GM12878 (cell line): ENCODE results near the gene LIF. TPM values are rescaled to one million over a fixed set of nuclear protein-coding genes. Genes with fewer than 3 reads are reported as not detected.

Source experiments
- ATAC-seq: fragments of 200-7000 bp; cut with Tn5 transposase; 3 replicates; pipeline ENCODE4 v1.9.1; 2020; ENCODE audit warnings: mild to moderate bottlenecking, moderate library complexity
- BruUV-seq: library from RNA; stranded (reverse); fragments of 400-500 nt; replicated peaks from 2 replicates; lab custom pipeline; 2021; lab: Mats Ljungman, UMichigan
- CTCF ChIA-PET: fragments of 300-600 bp; sonication (Branson Sonifier 250); formaldehyde crosslinking; extraction: SDS; loops from one replicate; lab custom pipeline; 2021; ENCODE audit warnings: inconsistent platforms; lab: Yijun Ruan, JAX
- POLR2A ChIA-PET: fragments of 350-600 bp; formaldehyde crosslinking; extraction: SDS; loops from one replicate; lab custom pipeline; 2021; ENCODE audit warnings: inconsistent platforms; lab: Charles Lee
- RAD21 ChIA-PET: fragments of 300-600 bp; sonication (Branson Sonifier 250); formaldehyde crosslinking; loops from one replicate; lab custom pipeline; 2023; ENCODE audit warnings: antibody characterized with exemption; ENCODE audit not compliant: unreplicated experiment; lab: Charles Lee
- SMC1A ChIA-PET: fragments of 300-600 bp; sonication (Branson Sonifier 250); formaldehyde crosslinking; loops from one replicate; lab custom pipeline; 2023; ENCODE audit not compliant: unreplicated experiment, uncharacterized antibody; lab: Charles Lee
- DNase-seq: peaks from one replicate; pipeline ENCODE4 v3.0.0-alpha.2; 2011; ENCODE audit warnings: low read depth, low spot score
- FAIRE-seq: peaks from 3 replicates; lab custom pipeline; 2011; peaks lifted over from hg19 to GRCh38; lab: Jason Lieb, UNC
- H2AFZ ChIP-seq: 2 replicates; pipeline ENCODE4 v1.6.0; 2011; ENCODE audit warnings: low read depth, low read length, control low read depth; ENCODE audit not compliant: control insufficient read depth
- H3K27ac ChIP-seq: 2 replicates; pipeline ENCODE4 v1.5.1; 2011; ENCODE audit warnings: control low read depth; ENCODE audit not compliant: control insufficient read depth, insufficient read depth
- H3K27me3 ChIP-seq, 2 experiments: replicated peaks in 1 of 2; 2 replicates each; pipeline versions ENCODE4 v1.6.0 to v1.6.1; 2011; ENCODE audit warnings: low read length in 1 of 2; ENCODE audit not compliant: control insufficient read depth in 2 of 2, insufficient read depth in 2 of 2
- H3K36me3 ChIP-seq, 2 experiments: 2 replicates each; pipeline ENCODE4 v1.5.1; 2011; ENCODE audit warnings: low read length in 1 of 2; ENCODE audit not compliant: control insufficient read depth in 2 of 2, insufficient read depth in 2 of 2
- H3K4me1 ChIP-seq: 2 replicates; pipeline ENCODE4 v1.6.1; 2011; ENCODE audit warnings: mild to moderate bottlenecking, low read length, moderate library complexity, mixed read lengths; ENCODE audit not compliant: control insufficient read depth, insufficient read depth
- H3K4me2 ChIP-seq: 2 replicates; pipeline ENCODE4 v1.6.0; 2011; ENCODE audit warnings: control low read depth; ENCODE audit not compliant: control insufficient read depth, insufficient read depth
- H3K4me3 ChIP-seq: fragments of 200-600 bp; sonication (generic); 2 replicates; pipeline ENCODE4 v1.5.1; 2016
- H3K79me2 ChIP-seq: 2 replicates; pipeline ENCODE4 v1.6.0; 2011; ENCODE audit warnings: low read length; ENCODE audit not compliant: control insufficient read depth, insufficient read depth
- H3K9ac ChIP-seq: 2 replicates; pipeline ENCODE4 v1.8.0; 2011; ENCODE audit warnings: low read length, control low read depth, mixed read lengths; ENCODE audit not compliant: control insufficient read depth, insufficient read depth
- H3K9me3 ChIP-seq: replicated peaks from 3 replicates; pipeline ENCODE4 v1.5.1; 2011; ENCODE audit warnings: mild to moderate bottlenecking, low read length; ENCODE audit not compliant: control insufficient read depth, insufficient read depth
- H4K20me1 ChIP-seq: 2 replicates; pipeline ENCODE4 v1.6.0; 2011; ENCODE audit not compliant: control insufficient read depth, insufficient read depth
- ASH2L ChIP-seq: fragments of 300-600, 200-600 bp; sonication (generic); IDR thresholded peaks from 2 replicates; pipeline ENCODE4 v1.6.1; 2017; ENCODE audit warnings: low read depth, mild to moderate bottlenecking, borderline replicate concordance
- FOS ChIP-seq: IDR thresholded peaks from 3 replicates; pipeline ENCODE4 v1.6.1; 2011; ENCODE audit warnings: borderline replicate concordance; ENCODE audit not compliant: insufficient read length; ENCODE audit errors: extremely low read depth
- IKZF2 ChIP-seq, 2 experiments: fragments of 450-650 bp; IDR thresholded peaks; 2 replicates each; pipeline ENCODE4 v1.6.1; 2017; ENCODE audit warnings: mild to moderate bottlenecking in 2 of 2, moderate library complexity in 2 of 2
- MTA2 ChIP-seq: fragments of 450-650 bp; IDR thresholded peaks from 2 replicates; pipeline ENCODE4 v1.6.1; 2016; ENCODE audit warnings: low read depth, mild to moderate bottlenecking, moderate library complexity
- PAX5 ChIP-seq: IDR thresholded peaks from 2 replicates; pipeline ENCODE4 v1.6.1; 2011; ENCODE audit warnings: low read depth, low read length, borderline replicate concordance
- POLR2AphosphoS2 ChIP-seq: IDR thresholded peaks from 2 replicates; pipeline ENCODE4 v1.6.1; 2011; ENCODE audit warnings: low read depth, mild to moderate bottlenecking, low read length, improper control_type of control experiment, moderate library complexity
- SREBF2 ChIP-seq: IDR thresholded peaks from 2 replicates; pipeline ENCODE4 v1.6.1; 2012; ENCODE audit warnings: mild to moderate bottlenecking, low read length
- TCF3 ChIP-seq: IDR thresholded peaks from 2 replicates; pipeline ENCODE4 v1.6.1; 2012; ENCODE audit warnings: low read depth, mild to moderate bottlenecking, low read length, borderline replicate concordance; ENCODE audit not compliant: insufficient read depth
- TCF7 ChIP-seq: IDR thresholded peaks from 2 replicates; pipeline ENCODE4 v1.6.1; 2014; ENCODE audit warnings: antibody characterized with exemption, borderline replicate concordance
- ZNF24 ChIP-seq: fragments of 450-650 bp; IDR thresholded peaks from 2 replicates; pipeline ENCODE4 v1.6.1; 2017; ENCODE audit warnings: antibody characterized with exemption, mild to moderate bottlenecking
- ZSCAN29 ChIP-seq: fragments of 450-650 bp; IDR thresholded peaks from 2 replicates; pipeline ENCODE4 v1.6.1; 2017; ENCODE audit warnings: mild to moderate bottlenecking, moderate library complexity
- WGBS: methylation state at CpG from one replicate; pipeline ENCODE4 v1.1.6; 2016; ENCODE audit warnings: low lambda C conversion rate; ENCODE audit not compliant: insufficient replicate concordance, insufficient coverage; ENCODE audit errors: missing lambda C conversion rate; 5-methylcytosine and 5-hydroxymethylcytosine counted together
- in situ Hi-C: fragments of 300-500 bp; cut with MboI; formaldehyde crosslinking; loops from 9 replicates; pipeline ENCODE4 v1.14.3; 2018; ENCODE audit warnings: mixed read lengths
- intact Hi-C: fragments of 100-400 bp; cut with micrococcal nuclease; formaldehyde crosslinking; loops from one replicate; pipeline ENCODE4 v1.14.2; 2022; ENCODE audit not compliant: unreplicated experiment
- polyA plus RNA-seq, 11 experiments: library from polyadenylated mRNA; depleted of rRNA in 4 of 11; unstranded in 6 of 11; stranded (reverse) in 5 of 11; fragments of >200 nt; fragmentation: Nextera tagmentation in 4 of 11; fragmentation: Illumina TruSeq in 1 of 11; extraction: Ambion mirVana in 4 of 11; extraction: Trizol in 1 of 11; gene quantifications; 1 replicate in 1 of 11; 2 replicates in 10 of 11; pipeline versions ENCODE4 v1.2.1 to v1.2.3, GENCODE V29; 2011 to 2016; ENCODE audit warnings: inconsistent platforms in 2 of 11, missing spikeins in 2 of 11, low read depth in 1 of 11
- total RNA-seq, 4 experiments: library from RNA; depleted of rRNA in 3 of 4; stranded (reverse); fragments of >200 nt in 3 of 4; fragmentation: Illumina TruSeq in 1 of 4; extraction: Trizol in 1 of 4; gene quantifications; 2 replicates each; pipeline versions ENCODE4 v1.2.1 to v1.2.3, GENCODE V29; 2013 to 2021
- TF ChIP-seq, protein P1 (sequence below): fragments of 450-650 bp; IDR thresholded peaks from 2 replicates; pipeline ENCODE4 v1.6.1; 2016; ENCODE audit warnings: mild to moderate bottlenecking, moderate library complexity, borderline replicate concordance
- TF ChIP-seq, protein P2 (sequence below): IDR thresholded peaks from 2 replicates; pipeline ENCODE4 v1.6.1; 2011; ENCODE audit warnings: borderline replicate concordance, low read depth, mild to moderate bottlenecking, moderate library complexity, mixed read lengths, low read length; ENCODE audit not compliant: insufficient read depth; ENCODE audit errors: extremely low read length
- TF ChIP-seq, protein P3 (sequence below): fragments of 450-650 bp; formaldehyde crosslinking; IDR thresholded peaks from 2 replicates; pipeline ENCODE4 v1.4.0; 2020; ENCODE audit warnings: mild to moderate bottlenecking, moderate library complexity

The LIF gene
- total and polyA plus RNA-seq, 10 of the 15 experiments (the other 5 are each of a cell fraction or from before 2014, with no cell fraction given), result 0.05 to 3.4 (median 0.97) TPM

DNA sequence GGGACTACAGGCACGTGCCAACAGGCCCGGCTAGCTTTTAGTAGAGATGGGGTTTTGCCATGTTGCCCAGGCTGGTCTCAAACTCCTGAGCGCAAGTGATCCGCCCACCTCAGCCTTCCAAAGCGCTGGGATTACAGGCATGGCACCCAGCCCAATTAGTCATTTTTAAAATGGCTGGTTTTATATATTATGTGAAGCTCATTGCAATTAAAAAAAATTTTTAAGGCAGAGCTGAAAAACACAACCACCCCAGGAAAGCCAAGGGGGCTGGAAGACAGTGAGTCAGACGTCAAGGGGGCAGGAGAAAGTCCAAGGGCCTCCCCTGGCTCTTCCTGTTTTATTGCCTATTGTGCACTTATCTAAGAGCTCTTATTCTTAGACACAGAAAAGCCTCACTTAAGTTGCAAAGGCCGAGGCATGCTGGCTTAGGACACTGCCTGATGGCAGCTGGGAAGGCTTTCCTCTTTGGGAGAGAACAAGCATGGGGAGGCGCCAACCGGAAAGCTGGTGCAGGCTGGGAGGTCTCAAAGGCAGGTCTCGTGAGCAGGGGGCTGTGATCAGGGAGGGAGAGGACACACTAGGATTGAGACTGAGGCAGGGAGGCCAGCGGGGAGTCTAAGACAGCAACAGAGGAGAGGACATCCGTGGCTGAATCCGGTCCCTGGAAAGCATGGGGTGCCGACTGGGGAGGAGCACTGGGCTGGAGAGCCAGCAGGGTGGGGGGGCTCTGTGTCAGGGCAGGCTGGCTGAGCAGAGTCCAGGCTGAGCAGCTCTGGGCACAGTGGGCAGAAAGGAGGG lies 31.2 kb upstream of the LIF start:
- no peaks in the 10 kb centered on the region for H3K4me1 ChIP-seq
- H2AFZ ChIP-seq, result no peak overlapping the region
- ChIA-PET SMC1A (no interaction called here), CTCF (interaction anchor here (0.6 to 2.0 kb wide), 6 partner anchors 10 to 466 kb away, joined by 3 to 12 read pairs (median 4); no protein-coding TSS in a partner anchor), RAD21 (interaction anchor here (0.6 kb wide), 1 partner anchor 12 kb away, joined by 3 read pairs; the partner anchor contains the start of gene CASTOR1), POLR2A (interaction anchor here (0.6 to 0.9 kb wide), 3 partner anchors 10 to 229 kb away, joined by 3 to 6 read pairs (median 3); partner anchors contain the start of gene TBC1D10A)
- no peak overlapping the region for H3K4me2 ChIP-seq
- no peak overlapping the region for H3K4me3 ChIP-seq
- 53% methylated on average over 14 of the region's 14 CpGs for WGBS
- no peak for ATAC-seq
- intact Hi-C loops (no loop called here), in situ Hi-C loops (no loop called here)
- no peak for DNase-seq
- FAIRE-seq, result no peak
- H3K9me3 ChIP-seq, result no peaks in the 10 kb centered on the region
- H4K20me1 ChIP-seq, result no peaks in the 10 kb centered on the region
- H3K79me2 ChIP-seq, result no peaks in the 10 kb centered on the region
- H3K27me3 ChIP-seq, result no peaks in the 10 kb centered on the region; a peak in 1 of 4 replicates
- no peak overlapping the region for H3K27ac ChIP-seq
- no peaks in the 10 kb centered on the region for H3K36me3 ChIP-seq
- no peak overlapping the region for H3K9ac ChIP-seq
- BruUV-seq, result no TSS peak
- no peak for TF ChIP-seq ASH2L
- no peak for TF ChIP-seq FOS
- no peak for TF ChIP-seq TCF7
- TF ChIP-seq ZSCAN29, result no peak
- no peak for TF ChIP-seq IKZF2 (IDR thresholded peaks at IDR 0.05)
- no peak for TF ChIP-seq ZNF24
- TF ChIP-seq SREBF2, result no peak
- TF ChIP-seq, protein P1, sequence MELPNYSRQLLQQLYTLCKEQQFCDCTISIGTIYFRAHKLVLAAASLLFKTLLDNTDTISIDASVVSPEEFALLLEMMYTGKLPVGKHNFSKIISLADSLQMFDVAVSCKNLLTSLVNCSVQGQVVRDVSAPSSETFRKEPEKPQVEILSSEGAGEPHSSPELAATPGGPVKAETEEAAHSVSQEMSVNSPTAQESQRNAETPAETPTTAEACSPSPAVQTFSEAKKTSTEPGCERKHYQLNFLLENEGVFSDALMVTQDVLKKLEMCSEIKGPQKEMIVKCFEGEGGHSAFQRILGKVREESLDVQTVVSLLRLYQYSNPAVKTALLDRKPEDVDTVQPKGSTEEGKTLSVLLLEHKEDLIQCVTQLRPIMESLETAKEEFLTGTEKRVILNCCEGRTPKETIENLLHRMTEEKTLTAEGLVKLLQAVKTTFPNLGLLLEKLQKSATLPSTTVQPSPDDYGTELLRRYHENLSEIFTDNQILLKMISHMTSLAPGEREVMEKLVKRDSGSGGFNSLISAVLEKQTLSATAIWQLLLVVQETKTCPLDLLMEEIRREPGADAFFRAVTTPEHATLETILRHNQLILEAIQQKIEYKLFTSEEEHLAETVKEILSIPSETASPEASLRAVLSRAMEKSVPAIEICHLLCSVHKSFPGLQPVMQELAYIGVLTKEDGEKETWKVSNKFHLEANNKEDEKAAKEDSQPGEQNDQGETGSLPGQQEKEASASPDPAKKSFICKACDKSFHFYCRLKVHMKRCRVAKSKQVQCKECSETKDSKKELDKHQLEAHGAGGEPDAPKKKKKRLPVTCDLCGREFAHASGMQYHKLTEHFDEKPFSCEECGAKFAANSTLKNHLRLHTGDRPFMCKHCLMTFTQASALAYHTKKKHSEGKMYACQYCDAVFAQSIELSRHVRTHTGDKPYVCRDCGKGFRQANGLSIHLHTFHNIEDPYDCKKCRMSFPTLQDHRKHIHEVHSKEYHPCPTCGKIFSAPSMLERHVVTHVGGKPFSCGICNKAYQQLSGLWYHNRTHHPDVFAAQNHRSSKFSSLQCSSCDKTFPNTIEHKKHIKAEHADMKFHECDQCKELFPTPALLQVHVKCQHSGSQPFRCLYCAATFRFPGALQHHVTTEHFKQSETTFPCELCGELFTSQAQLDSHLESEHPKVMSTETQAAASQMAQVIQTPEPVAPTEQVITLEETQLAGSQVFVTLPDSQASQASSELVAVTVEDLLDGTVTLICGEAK, result no peak
- no peak for TF ChIP-seq PAX5
- TF ChIP-seq, protein P2, sequence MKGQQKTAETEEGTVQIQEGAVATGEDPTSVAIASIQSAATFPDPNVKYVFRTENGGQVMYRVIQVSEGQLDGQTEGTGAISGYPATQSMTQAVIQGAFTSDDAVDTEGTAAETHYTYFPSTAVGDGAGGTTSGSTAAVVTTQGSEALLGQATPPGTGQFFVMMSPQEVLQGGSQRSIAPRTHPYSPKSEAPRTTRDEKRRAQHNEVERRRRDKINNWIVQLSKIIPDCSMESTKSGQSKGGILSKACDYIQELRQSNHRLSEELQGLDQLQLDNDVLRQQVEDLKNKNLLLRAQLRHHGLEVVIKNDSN, result no peak
- TF ChIP-seq TCF3, result no peak
- TF ChIP-seq, protein P3, sequence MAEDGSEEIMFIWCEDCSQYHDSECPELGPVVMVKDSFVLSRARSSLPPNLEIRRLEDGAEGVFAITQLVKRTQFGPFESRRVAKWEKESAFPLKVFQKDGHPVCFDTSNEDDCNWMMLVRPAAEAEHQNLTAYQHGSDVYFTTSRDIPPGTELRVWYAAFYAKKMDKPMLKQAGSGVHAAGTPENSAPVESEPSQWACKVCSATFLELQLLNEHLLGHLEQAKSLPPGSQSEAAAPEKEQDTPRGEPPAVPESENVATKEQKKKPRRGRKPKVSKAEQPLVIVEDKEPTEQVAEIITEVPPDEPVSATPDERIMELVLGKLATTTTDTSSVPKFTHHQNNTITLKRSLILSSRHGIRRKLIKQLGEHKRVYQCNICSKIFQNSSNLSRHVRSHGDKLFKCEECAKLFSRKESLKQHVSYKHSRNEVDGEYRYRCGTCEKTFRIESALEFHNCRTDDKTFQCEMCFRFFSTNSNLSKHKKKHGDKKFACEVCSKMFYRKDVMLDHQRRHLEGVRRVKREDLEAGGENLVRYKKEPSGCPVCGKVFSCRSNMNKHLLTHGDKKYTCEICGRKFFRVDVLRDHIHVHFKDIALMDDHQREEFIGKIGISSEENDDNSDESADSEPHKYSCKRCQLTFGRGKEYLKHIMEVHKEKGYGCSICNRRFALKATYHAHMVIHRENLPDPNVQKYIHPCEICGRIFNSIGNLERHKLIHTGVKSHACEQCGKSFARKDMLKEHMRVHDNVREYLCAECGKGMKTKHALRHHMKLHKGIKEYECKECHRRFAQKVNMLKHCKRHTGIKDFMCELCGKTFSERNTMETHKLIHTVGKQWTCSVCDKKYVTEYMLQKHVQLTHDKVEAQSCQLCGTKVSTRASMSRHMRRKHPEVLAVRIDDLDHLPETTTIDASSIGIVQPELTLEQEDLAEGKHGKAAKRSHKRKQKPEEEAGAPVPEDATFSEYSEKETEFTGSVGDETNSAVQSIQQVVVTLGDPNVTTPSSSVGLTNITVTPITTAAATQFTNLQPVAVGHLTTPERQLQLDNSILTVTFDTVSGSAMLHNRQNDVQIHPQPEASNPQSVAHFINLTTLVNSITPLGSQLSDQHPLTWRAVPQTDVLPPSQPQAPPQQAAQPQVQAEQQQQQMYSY (CRISPR knock-in tag), result no peak
- no peak for TF ChIP-seq MTA2
- TF ChIP-seq POLR2AphosphoS2, result no peak
